Measurements from ENCODE around the gene NFAM1.

Gene NFAM1

DNA sequence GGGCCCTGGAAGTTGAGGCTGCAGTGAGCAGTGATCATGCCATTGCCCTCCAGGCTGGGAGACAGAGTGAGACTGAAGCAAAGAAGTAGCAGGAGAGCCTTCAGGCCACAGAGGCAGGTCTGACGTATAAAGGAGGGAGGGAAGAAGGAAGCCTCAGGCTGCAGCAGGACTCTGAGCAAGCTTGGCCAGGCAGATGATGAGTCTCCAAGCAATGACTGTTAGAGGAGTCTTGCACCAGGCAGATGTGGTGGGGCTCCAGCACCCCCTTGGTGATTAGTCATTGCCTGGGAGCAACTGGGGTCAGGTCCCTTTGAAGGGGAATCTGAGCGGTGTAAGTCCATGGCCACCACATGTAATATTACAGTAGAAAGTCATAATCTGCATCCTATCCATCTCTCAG, 36.6 kb upstream of the NFAM1 start:
- no peak overlapping the region for H3K4me3 ChIP-seq (replicated peaks; ENCODE audit: low read depth, low read length)
- TF ChIP-seq, protein P1, sequence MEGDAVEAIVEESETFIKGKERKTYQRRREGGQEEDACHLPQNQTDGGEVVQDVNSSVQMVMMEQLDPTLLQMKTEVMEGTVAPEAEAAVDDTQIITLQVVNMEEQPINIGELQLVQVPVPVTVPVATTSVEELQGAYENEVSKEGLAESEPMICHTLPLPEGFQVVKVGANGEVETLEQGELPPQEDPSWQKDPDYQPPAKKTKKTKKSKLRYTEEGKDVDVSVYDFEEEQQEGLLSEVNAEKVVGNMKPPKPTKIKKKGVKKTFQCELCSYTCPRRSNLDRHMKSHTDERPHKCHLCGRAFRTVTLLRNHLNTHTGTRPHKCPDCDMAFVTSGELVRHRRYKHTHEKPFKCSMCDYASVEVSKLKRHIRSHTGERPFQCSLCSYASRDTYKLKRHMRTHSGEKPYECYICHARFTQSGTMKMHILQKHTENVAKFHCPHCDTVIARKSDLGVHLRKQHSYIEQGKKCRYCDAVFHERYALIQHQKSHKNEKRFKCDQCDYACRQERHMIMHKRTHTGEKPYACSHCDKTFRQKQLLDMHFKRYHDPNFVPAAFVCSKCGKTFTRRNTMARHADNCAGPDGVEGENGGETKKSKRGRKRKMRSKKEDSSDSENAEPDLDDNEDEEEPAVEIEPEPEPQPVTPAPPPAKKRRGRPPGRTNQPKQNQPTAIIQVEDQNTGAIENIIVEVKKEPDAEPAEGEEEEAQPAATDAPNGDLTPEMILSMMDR (IDR thresholded peaks at IDR 0.05; ENCODE audit: low read length, missing control alignments) = no peak
- DNase-seq (ENCODE audit: low read depth) = no peak

DNA sequence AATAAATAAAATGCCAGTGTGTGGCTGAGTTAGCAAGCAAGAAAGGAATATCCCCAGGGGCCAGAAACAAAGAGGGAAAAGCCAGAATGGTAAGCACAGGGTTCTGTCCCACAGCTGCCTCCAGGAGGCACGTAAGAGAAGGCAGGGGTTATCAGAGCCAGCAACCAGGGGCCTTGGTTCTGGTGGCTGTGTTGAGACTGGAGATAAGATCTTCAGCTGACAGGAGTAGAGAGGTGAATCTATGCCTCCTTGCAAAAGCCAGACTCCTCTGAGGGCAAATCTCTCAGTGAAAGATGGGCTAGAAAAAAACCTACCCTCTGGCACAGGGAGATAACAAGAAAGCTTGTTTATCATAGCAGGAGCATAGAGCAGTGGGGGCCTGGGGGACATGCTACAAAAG, 29.8 kb upstream of the NFAM1 start:
- TF ChIP-seq, protein P1 (IDR thresholded peaks at IDR 0.05; ENCODE audit: low read length, missing control alignments) = no peak
- no peak overlapping the region for H3K4me3 ChIP-seq (replicated peaks; ENCODE audit: low read depth, low read length)
- DNase-seq (ENCODE audit: low read depth) = no peak

DNA sequence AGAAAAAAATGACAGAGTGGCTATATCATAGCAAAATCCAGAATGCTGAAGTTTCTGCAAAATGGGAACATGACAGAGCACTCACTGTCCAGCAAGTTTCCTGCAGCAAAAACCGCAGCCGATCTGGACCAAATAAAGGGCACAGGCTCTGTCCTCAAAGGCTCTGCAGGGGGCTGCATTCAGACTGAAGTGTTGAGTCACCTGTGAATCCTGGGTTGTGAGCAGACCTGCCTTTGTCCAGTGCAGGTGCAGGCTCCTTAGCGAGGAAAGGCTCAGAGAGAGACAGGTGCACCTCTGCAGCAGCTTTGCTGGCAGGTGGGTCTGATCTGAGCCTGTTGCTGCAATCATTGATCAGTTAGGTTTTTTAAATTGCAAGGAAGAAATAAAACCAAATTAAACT, 29.3 kb upstream of the NFAM1 start:
- TF ChIP-seq, protein P1 (IDR thresholded peaks at IDR 0.05; ENCODE audit: low read length, missing control alignments) = no peak
- no peak for DNase-seq (ENCODE audit: low read depth)
- H3K4me3 ChIP-seq (replicated peaks; ENCODE audit: low read depth, low read length) = no peak overlapping the region

DNA sequence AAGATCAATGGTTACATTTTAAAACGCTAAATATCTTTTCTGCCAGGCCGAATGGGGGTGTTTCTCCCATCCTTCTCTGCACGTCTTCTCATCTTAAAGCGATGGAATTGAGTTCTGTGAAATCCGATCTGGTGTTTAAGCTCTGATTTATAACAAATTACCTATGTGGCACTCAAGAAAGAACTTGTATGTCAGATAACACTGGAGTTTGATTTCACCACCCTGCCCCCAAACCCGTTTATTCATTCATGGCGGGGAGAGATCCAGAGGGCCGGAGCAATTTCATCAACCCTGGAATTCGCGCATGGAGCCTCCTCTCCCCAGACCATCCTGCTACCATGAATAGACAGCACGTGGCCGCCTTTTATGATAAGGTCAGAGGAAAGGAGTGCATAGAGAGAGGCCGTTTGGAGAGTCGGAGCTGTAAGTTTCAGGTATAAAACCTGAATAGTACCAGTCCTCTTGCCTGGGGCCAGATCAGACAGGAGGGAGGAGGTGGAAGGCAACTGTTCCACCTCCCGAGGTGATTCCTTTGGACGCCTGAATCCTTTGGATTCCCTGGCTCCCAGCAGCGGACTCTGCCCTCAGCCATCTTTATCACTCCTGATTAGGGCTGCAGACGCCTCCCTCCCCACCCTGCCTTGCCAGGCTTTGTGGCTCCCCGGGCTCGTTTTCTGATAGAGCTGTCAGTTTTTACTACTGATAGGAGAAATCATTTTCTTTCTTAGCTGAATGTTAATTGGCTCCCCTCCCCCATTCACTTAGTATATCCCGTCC, 27.3 kb upstream of the NFAM1 start:
- TF ChIP-seq, protein P1 (IDR thresholded peaks at IDR 0.05; ENCODE audit: low read length, missing control alignments) = no peak
- DNase-seq (ENCODE audit: low read depth) = no peak
- no peak overlapping the region for H3K4me3 ChIP-seq (replicated peaks; ENCODE audit: low read depth, low read length)

DNA sequence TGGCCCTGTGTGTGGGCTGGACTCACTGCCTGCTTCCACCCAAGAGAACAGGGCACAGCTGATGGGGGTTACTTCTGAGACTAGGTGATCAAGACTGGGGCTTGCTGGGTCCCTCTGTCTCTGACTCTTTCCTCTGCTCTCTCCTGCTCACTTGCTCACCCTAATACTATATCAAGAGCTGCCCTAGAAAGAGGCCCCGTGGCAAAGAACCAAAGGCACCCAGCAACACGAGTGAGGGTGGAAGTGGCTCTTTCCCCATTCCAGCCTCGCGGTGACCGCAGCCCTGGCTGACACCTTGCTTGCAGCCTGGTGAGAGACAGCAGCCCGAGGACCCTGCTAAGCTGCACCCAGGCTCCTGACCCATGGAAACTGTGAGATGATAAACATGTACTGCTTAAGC, 20.7 kb upstream of the NFAM1 start:
- TF ChIP-seq, protein P1 (IDR thresholded peaks at IDR 0.05; ENCODE audit: low read length, missing control alignments) = no peak
- H3K4me3 ChIP-seq (replicated peaks; ENCODE audit: low read depth, low read length) = no peak overlapping the region
- DNase-seq (ENCODE audit: low read depth) = no peak

DNA sequence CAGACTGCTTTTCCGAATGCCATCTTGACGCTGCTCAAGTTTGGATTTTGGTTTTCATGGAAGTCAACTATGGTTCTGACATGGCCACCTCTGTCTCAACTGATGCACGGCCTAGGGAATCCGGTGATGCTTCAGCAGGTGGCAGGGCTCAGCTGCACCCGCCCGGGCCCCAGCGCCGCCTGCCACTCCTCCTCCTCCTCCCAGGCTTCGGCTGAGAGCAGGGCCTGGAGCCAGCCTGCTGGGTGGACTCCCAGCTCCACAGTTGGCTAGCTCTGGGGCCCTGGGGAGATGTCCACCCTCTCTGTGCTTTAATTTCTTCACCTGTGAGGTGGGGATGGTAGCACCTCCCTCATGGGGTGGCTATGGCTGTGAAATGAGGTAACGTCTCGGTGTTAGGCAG, 20.3 kb upstream of the NFAM1 start:
- TF ChIP-seq, protein P1 (IDR thresholded peaks at IDR 0.05; ENCODE audit: low read length, missing control alignments) = no peak
- no peak overlapping the region for H3K4me3 ChIP-seq (replicated peaks; ENCODE audit: low read depth, low read length)
- no peak for DNase-seq (ENCODE audit: low read depth)
